Kidney epithelial cell (primary cell): Measurements from ENCODE around the gene EIF3B. TPM values are rescaled to one million over a fixed set of nuclear protein-coding genes. Genes with fewer than 3 reads are reported as not detected.
"Not testable (repeated sequence)": the region's sequence is repeated elsewhere in the genome, so short reads cannot be mapped to it uniquely, and the experiment has no call there.

Experiments used
- DNase-seq: peaks from one replicate; pipeline ENCODE4 v3.0.0-alpha.2; 2010; ENCODE audit warnings: low read depth
- H3K27me3 ChIP-seq: 2 replicates; pipeline ENCODE4 v1.6.0; 2011; ENCODE audit warnings: low read length; ENCODE audit not compliant: control insufficient read depth, insufficient read depth
- H3K36me3 ChIP-seq: 2 replicates; pipeline ENCODE4 v1.5.1; 2011; ENCODE audit warnings: low read length; ENCODE audit not compliant: control insufficient read depth, insufficient read depth
- H3K4me3 ChIP-seq: 2 replicates; pipeline ENCODE4 v1.5.1; 2011; ENCODE audit warnings: low read depth, mild to moderate bottlenecking, control low read depth, low read length
- total RNA-seq: library from RNA; depleted of rRNA; stranded (reverse); fragments of >200 nt; gene quantifications from 2 replicates; pipeline ENCODE4 v1.2.3, GENCODE V29; 2015
- TF ChIP-seq, protein P1 (sequence below): IDR thresholded peaks from 2 replicates; pipeline ENCODE4 v1.5.1; 2011; ENCODE audit warnings: mild to moderate bottlenecking, moderate library complexity, low read length, control low read depth, inconsistent platforms; ENCODE audit not compliant: insufficient read depth, poor library complexity, severe bottlenecking

EIF3B gene
- 149 and 153 TPM in 2 replicates for total RNA-seq

DNA sequence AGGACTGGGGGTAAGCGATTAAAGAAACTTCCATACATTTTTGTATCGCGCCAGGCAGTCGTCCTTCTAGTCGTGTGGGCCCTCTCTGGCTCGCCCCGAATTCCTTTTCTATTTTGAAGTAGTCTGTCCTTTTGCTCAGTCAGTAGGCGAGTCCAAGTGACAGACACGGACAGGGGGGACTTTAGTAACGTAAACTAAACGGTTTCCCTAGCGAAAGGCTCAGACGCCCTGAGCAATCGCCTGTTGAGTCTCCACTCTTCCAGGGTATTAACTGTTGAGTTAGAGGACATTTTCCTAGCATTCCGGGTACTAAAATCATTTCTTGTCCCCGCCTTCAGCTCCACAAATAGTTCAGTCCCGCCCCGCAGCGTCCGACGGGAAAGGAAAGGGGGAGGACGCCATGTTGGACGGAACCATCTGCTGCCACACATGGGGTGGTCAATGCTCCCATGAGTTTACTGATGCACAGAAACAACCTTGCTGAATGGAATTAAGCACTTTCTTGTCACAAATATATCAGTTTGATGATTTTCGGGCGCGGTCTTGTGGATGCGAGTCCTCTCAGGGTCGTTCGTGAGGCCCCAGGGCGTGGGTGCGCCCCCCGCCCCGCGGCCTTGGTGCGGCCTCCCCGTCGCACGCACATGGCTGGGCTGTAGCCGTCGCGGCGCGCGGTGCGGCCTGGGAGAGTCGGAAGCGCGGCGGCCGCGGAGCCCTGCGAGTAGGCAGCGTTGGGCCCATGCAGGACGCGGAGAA is at the start of gene EIF3B:
Gene EIF3B (plus strand): TSS at position 642 of the 753 bp plus-strand sequence. CDS start 95 bp downstream, at position 737.
- DNase-seq, result peak; percentile 37
- TF ChIP-seq, protein P1, sequence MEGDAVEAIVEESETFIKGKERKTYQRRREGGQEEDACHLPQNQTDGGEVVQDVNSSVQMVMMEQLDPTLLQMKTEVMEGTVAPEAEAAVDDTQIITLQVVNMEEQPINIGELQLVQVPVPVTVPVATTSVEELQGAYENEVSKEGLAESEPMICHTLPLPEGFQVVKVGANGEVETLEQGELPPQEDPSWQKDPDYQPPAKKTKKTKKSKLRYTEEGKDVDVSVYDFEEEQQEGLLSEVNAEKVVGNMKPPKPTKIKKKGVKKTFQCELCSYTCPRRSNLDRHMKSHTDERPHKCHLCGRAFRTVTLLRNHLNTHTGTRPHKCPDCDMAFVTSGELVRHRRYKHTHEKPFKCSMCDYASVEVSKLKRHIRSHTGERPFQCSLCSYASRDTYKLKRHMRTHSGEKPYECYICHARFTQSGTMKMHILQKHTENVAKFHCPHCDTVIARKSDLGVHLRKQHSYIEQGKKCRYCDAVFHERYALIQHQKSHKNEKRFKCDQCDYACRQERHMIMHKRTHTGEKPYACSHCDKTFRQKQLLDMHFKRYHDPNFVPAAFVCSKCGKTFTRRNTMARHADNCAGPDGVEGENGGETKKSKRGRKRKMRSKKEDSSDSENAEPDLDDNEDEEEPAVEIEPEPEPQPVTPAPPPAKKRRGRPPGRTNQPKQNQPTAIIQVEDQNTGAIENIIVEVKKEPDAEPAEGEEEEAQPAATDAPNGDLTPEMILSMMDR, result no peak

GRCh38 chr7:2305258-2305657 is 49.4 kb upstream of the EIF3B start:
- not testable (repeated sequence) for DNase-seq, H3K27me3 ChIP-seq, H3K4me3 ChIP-seq, H3K36me3 ChIP-seq

More for the DNA sequence above, at the start of gene EIF3B:
- H3K36me3 ChIP-seq, result peaks cover 2% of the 10 kb centered on the region
- H3K4me3 ChIP-seq, result peak within 1 kb of the TSS; percentile 96
- H3K27me3 ChIP-seq, result no peaks in the 10 kb centered on the region

- Histone ChIP-seq H3K4me3 (no peak overlapping the region), H3K27me3 (no peaks in the 10 kb centered on the region), H3K36me3 (no peaks in the 10 kb centered on the region)
- DNase-seq, result no peak
- TF ChIP-seq, protein P1, result no peak
These were observed 47.9 kb upstream of the EIF3B start for GRCh38 chr7:2306688-2307087.

DNA sequence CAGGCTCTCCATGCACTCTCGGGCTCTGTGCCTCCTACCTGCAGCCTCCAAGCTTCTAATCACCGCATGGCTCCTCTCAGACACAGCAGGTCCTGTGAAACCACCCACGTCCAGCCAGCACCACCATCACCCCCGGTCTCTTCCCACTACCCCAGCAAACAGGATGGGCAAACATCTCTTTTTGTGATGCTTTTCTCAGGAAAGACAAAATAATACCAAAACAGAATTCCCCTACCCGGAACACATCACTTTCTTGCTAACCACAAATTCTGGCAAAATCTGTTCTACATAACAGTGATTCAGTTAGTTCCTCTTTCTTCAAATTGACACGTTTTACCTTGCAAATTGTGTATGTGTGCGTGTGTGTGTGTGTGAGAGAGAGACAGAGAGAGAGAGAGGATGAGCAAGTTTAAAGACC is 46.9 kb upstream of the EIF3B start:
- no peak overlapping the region for H3K4me3 ChIP-seq
- TF ChIP-seq, protein P1, result no peak
- DNase-seq, result no peak
- no peaks in the 10 kb centered on the region for H3K36me3 ChIP-seq
- H3K27me3 ChIP-seq, result no peaks in the 10 kb centered on the region

DNA sequence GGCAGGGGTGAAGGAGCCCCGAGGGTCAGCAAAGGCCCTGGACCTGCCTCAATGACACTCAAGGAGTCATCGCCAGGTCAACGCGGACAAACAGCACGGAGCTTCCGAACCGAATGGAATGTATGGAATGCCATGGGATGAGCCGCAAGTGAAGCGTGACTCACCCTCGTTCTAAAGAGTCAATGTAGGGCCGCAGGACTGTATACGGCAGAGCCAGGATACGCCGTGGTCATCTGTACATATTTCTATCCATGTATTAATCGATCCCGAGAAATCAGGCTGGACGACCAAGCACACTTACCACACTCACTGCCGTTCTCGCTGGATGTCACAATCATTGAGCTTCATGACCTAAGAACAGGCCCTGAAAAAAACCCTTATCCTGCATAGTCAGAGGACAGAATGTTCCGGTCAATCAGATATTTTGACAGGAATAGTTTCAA is 44.7 kb upstream of the EIF3B start:
- no peak overlapping the region for H3K4me3 ChIP-seq
- no peaks in the 10 kb centered on the region for H3K36me3 ChIP-seq
- DNase-seq, result peak; percentile 63
- H3K27me3 ChIP-seq, result no peaks in the 10 kb centered on the region
- TF ChIP-seq, protein P1, result no peak

- H3K36me3 ChIP-seq, result no peaks in the 10 kb centered on the region
- no peak for DNase-seq
- H3K27me3 ChIP-seq, result no peaks in the 10 kb centered on the region
- TF ChIP-seq, protein P1, result no peak
- no peak overlapping the region for H3K4me3 ChIP-seq
These were observed 42.2 kb upstream of the EIF3B start for GRCh38 chr7:2312267-2312929.
